ENCODE results near the gene SPACA4.

- no peak for TF ChIP-seq CTCF (IDR thresholded peaks at IDR 0.05)
- no peak for TF ChIP-seq POLR2A (IDR thresholded peaks at IDR 0.05)
These were observed 20.8 kb downstream of the SPACA4 start for GRCh38 chr19:48627201-48627864.

Measured in body of pancreas (tissue), 4 donors.